ENCODE data around the gene TMEM26.

The TMEM26 gene

GRCh38 chr10:61410353-61411070 is 42.7 kb downstream of the TMEM26 start:
- Histone ChIP-seq H3K4me1 (ENCODE audit: control insufficient read depth, low read depth, low read length) (no peaks in the 10 kb centered on the region), H3K27me3 (ENCODE audit: insufficient read depth, low read length, poor library complexity) (no peaks in the 10 kb centered on the region), H3K4ac (ENCODE audit: low read depth, low read length) (no peak overlapping the region), H3K23ac (ENCODE audit: low read length) (no peak overlapping the region), H2AK5ac (ENCODE audit: low read length) (no peak overlapping the region), H3K27ac (ENCODE audit: low read depth, low read length) (no peak overlapping the region), H3K18ac (ENCODE audit: low read length) (no peak overlapping the region), H4K5ac (ENCODE audit: low read length) (no peak overlapping the region), H2BK120ac (ENCODE audit: low read depth, low read length) (no peak overlapping the region), H3K4me2 (ENCODE audit: low read length) (no peak overlapping the region), H3K79me2 (ENCODE audit: control insufficient read depth, insufficient read depth, low read length) (no peaks in the 10 kb centered on the region), H3K9ac (ENCODE audit: low read length) (no peak overlapping the region), H3K56ac (ENCODE audit: low read length) (no peak overlapping the region), H4K8ac (ENCODE audit: low read depth, low read length) (no peak overlapping the region), H3K4me3 (ENCODE audit: low read length) (no peak overlapping the region), H2BK15ac (replicated peaks; ENCODE audit: low read depth) (no peak overlapping the region), H3K36me3 (ENCODE audit: control insufficient read depth, insufficient read depth, low read length) (no peaks in the 10 kb centered on the region), H2BK5ac (ENCODE audit: low read length) (no peak overlapping the region), H3K79me1 (ENCODE audit: low read length) (no peaks in the 10 kb centered on the region)
- WGBS (ENCODE audit: extremely low coverage, insufficient coverage, low lambda C conversion rate), result no CpG with 5 or more reads among the region's 18 CpGs
- DNase-seq, result no peak

GRCh38 chr10:61409157-61409556 is 44.0 kb downstream of the TMEM26 start:
- H4K5ac ChIP-seq (ENCODE audit: low read length), result no peak overlapping the region

GRCh38 chr10:61408105-61408504 is 45.1 kb downstream of the TMEM26 start:
- Histone ChIP-seq H3K79me2 (ENCODE audit: control insufficient read depth, insufficient read depth, low read length) (no peaks in the 10 kb centered on the region), H3K18ac (ENCODE audit: low read length) (no peak overlapping the region), H4K5ac (ENCODE audit: low read length) (no peak overlapping the region), H3K36me3 (ENCODE audit: control insufficient read depth, insufficient read depth, low read length) (no peaks in the 10 kb centered on the region), H3K4me2 (ENCODE audit: low read length) (no peak overlapping the region), H3K4ac (ENCODE audit: low read depth, low read length) (no peak overlapping the region), H3K4me3 (ENCODE audit: low read length) (no peak overlapping the region), H3K4me1 (ENCODE audit: control insufficient read depth, low read depth, low read length) (no peaks in the 10 kb centered on the region), H2AK5ac (ENCODE audit: low read length) (no peak overlapping the region), H3K27ac (ENCODE audit: low read depth, low read length) (no peak overlapping the region), H2BK120ac (ENCODE audit: low read depth, low read length) (no peak overlapping the region), H3K23ac (ENCODE audit: low read length) (no peak overlapping the region), H3K79me1 (ENCODE audit: low read length) (no peaks in the 10 kb centered on the region), H2BK15ac (replicated peaks; ENCODE audit: low read depth) (no peak overlapping the region), H2BK5ac (ENCODE audit: low read length) (no peak overlapping the region), H3K56ac (ENCODE audit: low read length) (no peak overlapping the region), H3K27me3 (ENCODE audit: insufficient read depth, low read length, poor library complexity) (no peaks in the 10 kb centered on the region), H3K9ac (ENCODE audit: low read length) (no peak overlapping the region), H4K8ac (ENCODE audit: low read depth, low read length) (no peak overlapping the region)
- DNase-seq, result no peak
- no CpG with 5 or more reads among the region's 4 CpGs for WGBS (ENCODE audit: extremely low coverage, insufficient coverage, low lambda C conversion rate)

More at GRCh38 chr10:61409157-61409556, 44.0 kb downstream of the TMEM26 start:
- Histone ChIP-seq H3K36me3 (ENCODE audit: control insufficient read depth, insufficient read depth, low read length) (no peaks in the 10 kb centered on the region), H4K8ac (ENCODE audit: low read depth, low read length) (no peak overlapping the region), H3K79me1 (ENCODE audit: low read length) (no peaks in the 10 kb centered on the region), H3K27me3 (ENCODE audit: insufficient read depth, low read length, poor library complexity) (no peaks in the 10 kb centered on the region), H3K56ac (ENCODE audit: low read length) (no peak overlapping the region), H2BK120ac (ENCODE audit: low read depth, low read length) (no peak overlapping the region), H3K4ac (ENCODE audit: low read depth, low read length) (no peak overlapping the region), H3K27ac (ENCODE audit: low read depth, low read length) (no peak overlapping the region), H2BK15ac (replicated peaks; ENCODE audit: low read depth) (no peak overlapping the region), H3K18ac (ENCODE audit: low read length) (no peak overlapping the region), H3K79me2 (ENCODE audit: control insufficient read depth, insufficient read depth, low read length) (no peaks in the 10 kb centered on the region), H3K9ac (ENCODE audit: low read length) (no peak overlapping the region), H2BK5ac (ENCODE audit: low read length) (no peak overlapping the region), H2AK5ac (ENCODE audit: low read length) (no peak overlapping the region), H3K4me3 (ENCODE audit: low read length) (no peak overlapping the region), H3K4me1 (ENCODE audit: control insufficient read depth, low read depth, low read length) (no peaks in the 10 kb centered on the region), H3K4me2 (ENCODE audit: low read length) (no peak overlapping the region), H3K23ac (ENCODE audit: low read length) (no peak overlapping the region)
- WGBS (ENCODE audit: extremely low coverage, insufficient coverage, low lambda C conversion rate), result no CpG with 5 or more reads among the region's 7 CpGs
- no peak for DNase-seq

- Histone ChIP-seq H4K8ac (ENCODE audit: low read depth, low read length) (no peak overlapping the region), H3K4me3 (ENCODE audit: low read length) (no peak overlapping the region), H2BK120ac (ENCODE audit: low read depth, low read length) (no peak overlapping the region), H2BK5ac (ENCODE audit: low read length) (no peak overlapping the region), H3K4me2 (ENCODE audit: low read length) (no peak overlapping the region), H3K27me3 (ENCODE audit: insufficient read depth, low read length, poor library complexity) (no peaks in the 10 kb centered on the region), H2AK5ac (ENCODE audit: low read length) (no peak overlapping the region), H3K56ac (ENCODE audit: low read length) (no peak overlapping the region), H2BK15ac (replicated peaks; ENCODE audit: low read depth) (no peak overlapping the region), H3K4ac (ENCODE audit: low read depth, low read length) (no peak overlapping the region), H3K27ac (ENCODE audit: low read depth, low read length) (no peak overlapping the region), H3K18ac (ENCODE audit: low read length) (no peak overlapping the region), H3K9ac (ENCODE audit: low read length) (no peak overlapping the region), H3K36me3 (ENCODE audit: control insufficient read depth, insufficient read depth, low read length) (no peaks in the 10 kb centered on the region), H3K79me1 (ENCODE audit: low read length) (no peaks in the 10 kb centered on the region), H3K79me2 (ENCODE audit: control insufficient read depth, insufficient read depth, low read length) (no peaks in the 10 kb centered on the region), H3K23ac (ENCODE audit: low read length) (no peak overlapping the region), H4K5ac (ENCODE audit: low read length) (no peak overlapping the region), H3K4me1 (ENCODE audit: control insufficient read depth, low read depth, low read length) (no peaks in the 10 kb centered on the region)
- no CpG with 5 or more reads among the region's 3 CpGs for WGBS (ENCODE audit: extremely low coverage, insufficient coverage, low lambda C conversion rate)
- no peak for DNase-seq
Observed at GRCh38 chr10:61406736-61407135, 46.4 kb downstream of the TMEM26 start.

- H3K9ac ChIP-seq (ENCODE audit: low read length), result no peak overlapping the region
- no peak for DNase-seq
- no peak overlapping the region for H3K56ac ChIP-seq (ENCODE audit: low read length)
- no peak overlapping the region for H2BK15ac ChIP-seq (replicated peaks; ENCODE audit: low read depth)
- H3K4me3 ChIP-seq (ENCODE audit: low read length), result no peak overlapping the region
- H3K36me3 ChIP-seq (ENCODE audit: control insufficient read depth, insufficient read depth, low read length), result no peaks in the 10 kb centered on the region
- no peak overlapping the region for H3K18ac ChIP-seq (ENCODE audit: low read length)
- no peak overlapping the region for H4K5ac ChIP-seq (ENCODE audit: low read length)
- no peaks in the 10 kb centered on the region for H3K79me1 ChIP-seq (ENCODE audit: low read length)
- no peak overlapping the region for H2AK5ac ChIP-seq (ENCODE audit: low read length)
- H3K27me3 ChIP-seq (ENCODE audit: insufficient read depth, low read length, poor library complexity), result no peaks in the 10 kb centered on the region
- no peak overlapping the region for H2BK120ac ChIP-seq (ENCODE audit: low read depth, low read length)
- H3K4me2 ChIP-seq (ENCODE audit: low read length), result no peak overlapping the region
- no peak overlapping the region for H4K8ac ChIP-seq (ENCODE audit: low read depth, low read length)
- no peak overlapping the region for H3K23ac ChIP-seq (ENCODE audit: low read length)
- H2BK5ac ChIP-seq (ENCODE audit: low read length), result no peak overlapping the region
- H3K4me1 ChIP-seq (ENCODE audit: control insufficient read depth, low read depth, low read length), result no peaks in the 10 kb centered on the region
- no peaks in the 10 kb centered on the region for H3K79me2 ChIP-seq (ENCODE audit: control insufficient read depth, insufficient read depth, low read length)
- no peak overlapping the region for H3K4ac ChIP-seq (ENCODE audit: low read depth, low read length)
- no peak overlapping the region for H3K27ac ChIP-seq (ENCODE audit: low read depth, low read length)
Observed at GRCh38 chr10:61406242-61406641, 46.9 kb downstream of the TMEM26 start.

GRCh38 chr10:61404751-61405150 is 48.4 kb downstream of the TMEM26 start:
- no peaks in the 10 kb centered on the region for H3K79me1 ChIP-seq (ENCODE audit: low read length)
- no peak overlapping the region for H2BK15ac ChIP-seq (replicated peaks; ENCODE audit: low read depth)
- no peak overlapping the region for H3K4ac ChIP-seq (ENCODE audit: low read depth, low read length)
- no peak overlapping the region for H3K56ac ChIP-seq (ENCODE audit: low read length)
- H2BK5ac ChIP-seq (ENCODE audit: low read length), result no peak overlapping the region
- no peaks in the 10 kb centered on the region for H3K4me1 ChIP-seq (ENCODE audit: control insufficient read depth, low read depth, low read length)
- H3K9ac ChIP-seq (ENCODE audit: low read length), result no peak overlapping the region
- H3K18ac ChIP-seq (ENCODE audit: low read length), result no peak overlapping the region
- no peak overlapping the region for H4K8ac ChIP-seq (ENCODE audit: low read depth, low read length)
- H3K27me3 ChIP-seq (ENCODE audit: insufficient read depth, low read length, poor library complexity), result no peaks in the 10 kb centered on the region
- DNase-seq, result no peak
- no peak overlapping the region for H3K4me3 ChIP-seq (ENCODE audit: low read length)
- no peak overlapping the region for H4K5ac ChIP-seq (ENCODE audit: low read length)
- H3K23ac ChIP-seq (ENCODE audit: low read length), result no peak overlapping the region
- H2AK5ac ChIP-seq (ENCODE audit: low read length), result no peak overlapping the region
- no peak overlapping the region for H2BK120ac ChIP-seq (ENCODE audit: low read depth, low read length)
- H3K79me2 ChIP-seq (ENCODE audit: control insufficient read depth, insufficient read depth, low read length), result no peaks in the 10 kb centered on the region
- no peak overlapping the region for H3K27ac ChIP-seq (ENCODE audit: low read depth, low read length)
- H3K4me2 ChIP-seq (ENCODE audit: low read length), result no peak overlapping the region
- no peaks in the 10 kb centered on the region for H3K36me3 ChIP-seq (ENCODE audit: control insufficient read depth, insufficient read depth, low read length)

All from mesendoderm (in vitro differentiated cells).